Measurements from ENCODE around the gene IL3RA.

GRCh38 chrX:1401611-1402430, 65.2 kb downstream of the IL3RA start:
- no peak for TF ChIP-seq CTCF (conservative IDR thresholded peaks at IDR 0.05; ENCODE audit: low read depth, low read length)
- no peak for TF ChIP-seq EZH2 (IDR thresholded peaks at IDR 0.05; ENCODE audit: borderline replicate concordance, low read depth, low read length, poor library complexity, severe bottlenecking)

Data from A673 (cell line).